Measurements from ENCODE around the gene FOCAD.

- no peak for TF ChIP-seq EZH2 (IDR thresholded peaks at IDR 0.05)
- no peak for TF ChIP-seq CTCF (IDR thresholded peaks at IDR 0.05 in 2 of 3, conservative IDR thresholded peaks at IDR 0.05 in 1 of 3; ENCODE audit: borderline replicate concordance in 1 of 3, insufficient read depth in 1 of 3, low read depth in 2 of 3, low read length in 2 of 3)
- TF ChIP-seq SP1 (IDR thresholded peaks at IDR 0.05; ENCODE audit: low read depth): no peak
- no peak for TF ChIP-seq POLR2A (IDR thresholded peaks at IDR 0.05; ENCODE audit: borderline replicate concordance, extremely low read depth, insufficient read depth, insufficient read length)
- TF ChIP-seq POLR2AphosphoS5 (IDR thresholded peaks at IDR 0.05; ENCODE audit: low read depth, low read length): no peak
- no peak for TF ChIP-seq REST (IDR thresholded peaks at IDR 0.05; ENCODE audit: low read depth)
- no peak for TF ChIP-seq ZBTB33 (IDR thresholded peaks at IDR 0.05; ENCODE audit: extremely low read depth, insufficient replicate concordance, low read length)
- no peak for TF ChIP-seq SIN3A (IDR thresholded peaks at IDR 0.05; ENCODE audit: low read depth)
- no peak for TF ChIP-seq EZH2phosphoT487 (IDR thresholded peaks at IDR 0.05; ENCODE audit: borderline replicate concordance)
- TF ChIP-seq ELF1 (IDR thresholded peaks at IDR 0.05; ENCODE audit: borderline replicate concordance, low read depth): no peak
Observed at GRCh38 chr9:20930836-20931235, 246.8 kb downstream of the FOCAD start.

Data from HCT116 (cell line).